Middle frontal gyrus (tissue), 1 donor: Measurements from ENCODE around the gene PIK3R3.

ENCODE experiments used
- DNase-seq: peaks from one replicate; pipeline ENCODE4 v3.0.0-alpha.2; 2015; ENCODE audit warnings: low spot score; ENCODE audit errors: extremely low spot score

The PIK3R3 gene

DNA sequence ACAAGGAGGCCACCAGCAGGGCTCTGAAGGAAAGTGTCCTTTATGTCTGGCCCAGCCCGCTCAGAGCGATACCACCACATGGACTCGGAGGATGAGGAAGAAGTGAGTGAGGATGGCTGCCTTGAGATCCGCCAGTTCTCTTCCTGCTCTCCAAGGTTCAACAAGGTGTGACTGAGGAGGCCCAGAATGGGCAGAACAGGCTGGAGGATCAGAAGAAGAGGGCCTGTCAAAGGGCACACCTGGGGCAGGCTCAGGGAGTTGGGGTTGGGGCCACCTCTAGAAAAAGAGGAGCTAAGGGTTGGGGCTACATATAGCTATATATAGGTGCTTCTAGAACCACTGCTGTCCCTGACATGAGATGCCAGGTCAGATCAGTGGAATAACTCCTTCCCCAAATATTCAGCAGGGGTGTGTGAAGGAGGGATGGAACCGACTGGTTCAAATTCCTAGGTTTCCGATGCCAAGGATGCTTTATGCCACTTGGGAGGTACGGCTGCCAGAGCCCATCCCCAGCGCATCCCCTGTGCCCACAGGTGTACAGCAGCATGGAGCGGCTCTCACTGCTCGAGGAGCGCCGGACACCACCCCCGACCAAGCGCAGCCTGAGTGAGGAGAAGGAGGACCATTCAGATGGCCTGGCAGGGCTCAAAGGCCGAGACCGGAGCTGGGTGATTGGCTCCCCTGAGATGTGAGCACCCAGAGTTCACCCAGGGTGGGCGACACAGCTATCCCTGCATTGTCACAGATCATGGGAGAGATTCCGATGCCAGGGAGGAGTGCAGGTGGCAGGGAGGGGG is 102.2 kb downstream of the PIK3R3 start:
- no peak for DNase-seq

DNA sequence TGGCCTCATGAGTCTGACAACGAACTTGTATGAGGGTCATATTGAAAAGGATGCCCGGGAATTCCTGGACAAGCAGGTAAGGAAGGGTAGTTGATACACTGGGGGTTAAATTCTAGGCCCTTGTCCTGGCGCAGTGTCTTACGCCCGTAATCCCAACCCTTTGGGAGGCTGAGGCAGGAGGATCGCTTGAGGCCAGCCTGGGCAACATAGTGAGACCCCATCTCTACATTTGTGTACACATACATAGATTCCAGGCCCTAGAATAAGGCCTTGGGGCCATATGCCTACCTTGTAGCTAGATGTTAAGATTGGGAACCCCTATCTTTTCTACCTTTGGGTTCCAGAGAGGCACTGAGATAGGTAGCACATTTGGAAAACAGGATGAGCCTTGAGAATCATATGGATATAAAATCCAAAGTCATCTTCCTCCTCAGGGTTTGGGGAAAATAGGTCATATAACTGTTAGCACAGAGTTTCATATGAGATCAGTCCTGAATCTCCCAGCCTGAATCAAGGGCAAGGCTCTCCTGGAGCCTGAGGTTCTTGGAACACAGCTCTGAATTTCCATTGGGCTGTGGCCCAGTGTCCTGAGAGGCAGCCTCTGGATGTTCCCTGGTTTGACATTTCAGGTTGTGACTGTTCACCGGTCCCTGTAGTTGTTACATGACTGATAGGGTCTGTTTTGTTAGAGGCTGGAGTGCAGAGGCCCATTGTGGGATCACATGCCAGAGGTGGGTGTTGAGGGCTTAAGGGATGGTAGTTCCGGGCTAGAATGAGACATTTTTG is 104.4 kb downstream of the PIK3R3 start:
- DNase-seq, result no peak

DNA sequence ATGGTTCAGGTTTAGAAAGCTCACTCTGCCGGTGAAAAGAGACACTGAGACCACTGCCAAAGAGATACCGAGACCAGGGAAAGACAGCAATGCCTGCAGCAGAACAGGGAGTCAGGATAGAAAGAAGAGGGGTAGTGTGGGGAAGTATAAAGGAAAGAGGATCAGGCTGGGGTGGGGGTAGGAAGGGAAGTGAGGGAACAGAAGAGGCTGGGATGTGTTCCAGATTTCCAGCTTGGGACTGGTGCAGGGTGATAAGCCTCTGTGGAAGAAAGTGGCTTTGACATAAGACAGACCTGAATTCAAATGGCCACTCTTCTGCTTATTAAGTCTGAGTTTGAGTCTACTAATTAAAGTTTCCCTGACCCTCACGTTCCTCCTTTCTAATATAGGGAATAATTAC is 105.9 kb downstream of the PIK3R3 start:
- DNase-seq, result no peak

DNA sequence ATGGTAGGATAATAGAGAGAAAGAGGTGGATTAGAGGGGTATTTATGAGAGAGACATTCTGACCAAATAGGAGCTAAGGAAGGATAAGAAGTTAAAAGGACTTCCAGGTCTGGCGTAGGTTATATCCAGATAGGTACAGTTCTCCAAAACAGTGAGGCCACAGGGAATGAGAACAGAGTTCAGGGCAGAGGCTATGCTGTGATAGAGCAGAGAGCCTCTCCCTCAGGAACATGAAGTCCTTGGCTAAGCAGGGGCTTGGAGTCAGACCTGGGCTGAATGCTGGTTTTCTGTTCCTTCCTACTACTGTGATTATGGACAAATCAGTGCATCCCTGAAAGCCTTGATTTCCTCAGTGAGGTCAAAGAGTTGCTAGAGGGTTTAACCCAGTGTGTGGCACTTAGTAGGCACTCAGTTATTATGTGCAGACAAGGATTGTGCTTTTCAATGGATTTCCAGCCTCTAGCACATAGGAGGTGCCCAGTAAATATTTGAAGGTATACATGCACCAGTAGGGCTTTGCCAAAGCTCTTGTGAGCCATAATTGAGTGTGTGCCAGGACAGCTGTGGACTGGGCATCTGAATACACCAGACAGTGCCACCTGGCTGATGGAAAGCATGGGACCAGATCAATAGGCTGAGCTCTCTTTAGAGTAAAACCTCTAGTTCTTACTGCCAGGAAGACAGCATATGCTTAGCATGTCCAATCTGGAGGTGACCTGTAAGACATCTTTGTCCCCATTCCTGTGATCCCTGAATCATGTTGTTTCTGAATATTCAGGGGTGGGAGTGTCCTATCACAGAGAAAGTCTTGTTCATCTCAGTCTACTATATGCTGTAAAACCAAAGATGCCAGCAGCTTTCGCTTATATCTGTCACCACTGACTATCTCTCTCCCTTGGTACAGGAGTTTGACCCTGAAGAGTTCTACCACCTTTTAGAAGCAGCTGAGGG is 111.1 kb downstream of the PIK3R3 start:
- DNase-seq, result no peak

DNA sequence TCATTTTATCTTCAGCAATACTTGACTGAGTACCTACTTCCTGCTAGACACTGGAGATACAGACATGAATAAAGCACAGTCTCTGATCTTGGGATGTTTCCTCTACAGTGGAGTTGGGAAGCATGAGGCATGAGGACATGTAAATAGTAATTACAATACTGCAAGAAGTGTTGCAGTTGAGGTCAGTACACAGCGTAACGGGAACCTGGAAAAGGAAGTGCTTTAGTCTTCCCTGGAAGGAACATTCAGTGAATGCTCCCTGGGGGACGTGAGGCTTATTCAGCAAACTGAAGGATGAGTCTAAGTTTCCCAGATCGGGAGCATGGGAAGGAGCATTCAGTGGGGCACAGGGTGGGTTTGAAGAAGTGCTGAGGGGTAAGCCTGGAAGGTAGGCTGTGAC is 112.4 kb downstream of the PIK3R3 start:
- no peak for DNase-seq

DNA sequence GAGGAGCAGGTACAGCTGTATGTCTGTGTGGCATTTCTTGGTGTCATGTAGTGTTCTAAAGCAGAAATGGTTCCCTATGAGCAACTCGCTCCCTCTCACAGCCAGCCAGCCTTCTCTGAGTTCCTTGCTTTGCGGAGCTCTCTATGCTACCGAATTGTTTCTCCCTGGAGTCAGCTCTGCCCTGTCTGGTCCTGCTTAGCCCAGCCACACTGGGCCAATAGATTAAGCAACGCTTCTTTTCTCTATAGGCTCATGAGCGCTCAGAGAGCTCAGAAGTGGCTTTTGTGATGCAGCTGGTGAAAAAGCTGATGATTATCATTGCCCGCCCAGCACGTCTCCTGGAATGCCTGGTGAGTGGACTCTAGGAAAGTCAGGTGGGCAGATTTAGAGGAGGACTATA is 113.1 kb downstream of the PIK3R3 start:
- no peak for DNase-seq

DNA sequence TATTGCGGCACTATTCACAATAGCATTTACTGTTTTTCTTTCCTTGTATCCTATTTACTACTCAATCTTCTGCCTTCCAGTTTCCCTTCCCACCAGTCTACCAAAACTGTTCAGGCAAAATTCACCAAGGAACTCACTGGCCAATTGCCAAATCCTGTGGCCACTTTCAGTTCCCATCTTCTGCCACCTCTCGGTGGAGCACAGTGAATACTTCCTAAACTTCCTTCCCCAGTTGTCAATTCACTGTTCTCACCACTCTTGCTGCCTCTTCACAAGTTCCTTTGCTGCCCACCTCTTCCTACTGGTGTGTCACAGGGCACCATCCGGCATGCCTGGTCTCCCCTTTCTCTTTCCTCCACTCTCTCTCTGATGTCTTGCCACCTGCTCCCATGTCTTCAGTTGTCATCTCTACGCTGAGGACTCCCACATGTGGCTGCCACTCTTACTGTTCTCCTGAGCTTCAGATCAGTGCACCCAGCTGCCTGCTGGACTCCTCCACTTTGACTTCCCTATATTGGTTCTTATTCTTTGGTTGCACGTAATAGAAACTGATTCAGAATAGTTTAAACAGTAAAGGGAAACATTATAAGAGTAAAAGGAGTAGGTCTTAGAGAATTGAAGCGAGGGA is 114.4 kb downstream of the PIK3R3 start:
- no peak for DNase-seq

DNA sequence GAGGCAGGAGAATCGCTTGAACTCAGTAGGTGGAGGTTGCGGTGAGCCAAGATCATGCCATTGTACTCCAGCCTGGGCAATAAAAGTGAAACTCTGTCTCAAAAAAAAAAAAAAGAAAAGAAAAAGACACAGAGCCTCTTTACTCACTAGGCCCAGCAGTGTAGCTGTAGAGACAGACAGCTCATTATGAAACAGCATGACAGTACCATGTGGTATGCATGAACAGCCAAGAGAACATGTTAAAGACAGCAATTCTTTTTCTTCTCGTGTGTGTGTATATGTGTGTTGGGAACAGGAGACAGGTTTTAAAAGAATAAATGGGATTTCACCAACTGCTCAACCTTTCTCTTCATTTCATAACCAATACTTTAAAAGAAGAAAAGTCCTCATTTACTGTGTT is 118.8 kb downstream of the PIK3R3 start:
- DNase-seq, result no peak

DNA sequence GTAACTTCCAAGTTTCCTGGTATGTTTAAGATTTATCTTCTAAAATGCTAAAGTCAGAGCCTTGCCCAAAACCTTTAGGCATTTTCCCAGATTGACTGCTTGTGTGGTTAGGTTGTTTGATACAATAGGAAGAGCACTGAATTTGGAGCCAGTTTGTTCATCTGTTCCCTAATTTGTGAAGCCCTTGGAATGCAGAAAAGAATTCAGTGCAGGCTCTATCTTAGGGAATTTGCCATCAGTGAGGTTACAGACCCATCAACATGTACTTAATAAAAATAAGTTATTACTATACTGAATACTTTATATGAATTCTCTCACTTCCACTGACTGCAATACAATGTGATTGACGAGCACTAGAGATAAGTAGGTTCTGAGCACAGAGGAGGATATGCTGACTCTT is 120.2 kb downstream of the PIK3R3 start:
- no peak for DNase-seq

DNA sequence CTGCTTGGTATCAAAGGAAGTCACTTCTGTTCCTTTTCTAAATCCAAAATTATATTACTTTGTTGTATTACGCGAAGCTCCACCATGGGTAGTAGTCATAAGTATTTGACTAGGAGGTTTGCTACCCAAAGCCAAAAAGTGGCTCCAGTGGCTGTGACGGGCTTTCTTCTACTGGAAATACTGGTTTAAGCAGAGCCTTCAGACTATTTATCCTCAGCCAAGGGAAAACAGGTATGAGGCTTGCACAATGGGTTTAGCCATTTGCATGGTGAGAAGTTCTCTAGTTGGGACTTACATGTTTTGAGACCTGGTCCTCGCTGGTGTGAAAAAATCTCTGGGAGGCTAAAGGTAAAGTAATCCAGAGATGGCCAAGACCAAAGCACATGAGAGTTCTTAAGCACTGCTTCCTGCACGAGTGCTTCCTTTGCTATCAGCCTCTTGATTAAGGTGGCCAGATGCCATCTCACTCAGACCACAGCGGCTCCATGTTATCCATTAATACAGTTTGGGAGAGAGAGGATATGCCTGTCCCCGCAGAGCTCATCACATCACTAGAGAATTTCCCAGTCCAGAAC is 121.2 kb downstream of the PIK3R3 start:
- DNase-seq, result no peak

DNA sequence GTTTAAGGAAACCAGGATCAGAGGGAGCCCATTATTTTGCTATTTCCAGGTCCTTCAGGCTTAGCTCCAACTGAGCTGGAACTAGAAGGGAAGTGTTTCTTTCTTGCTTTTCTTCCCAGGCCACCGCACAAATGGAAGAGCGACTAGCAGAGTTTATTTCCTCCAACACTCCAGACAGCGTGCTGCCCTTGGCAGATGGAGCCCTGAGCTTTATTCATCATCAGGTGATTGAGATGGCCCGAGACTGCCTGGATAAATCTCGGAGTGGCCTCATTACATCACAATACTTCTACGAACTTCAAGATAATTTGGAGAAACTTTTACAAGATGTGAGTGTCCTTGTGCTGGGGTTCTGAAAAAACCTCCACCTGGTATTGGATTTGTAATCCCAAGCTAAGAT is 121.8 kb downstream of the PIK3R3 start:
- no peak for DNase-seq

DNA sequence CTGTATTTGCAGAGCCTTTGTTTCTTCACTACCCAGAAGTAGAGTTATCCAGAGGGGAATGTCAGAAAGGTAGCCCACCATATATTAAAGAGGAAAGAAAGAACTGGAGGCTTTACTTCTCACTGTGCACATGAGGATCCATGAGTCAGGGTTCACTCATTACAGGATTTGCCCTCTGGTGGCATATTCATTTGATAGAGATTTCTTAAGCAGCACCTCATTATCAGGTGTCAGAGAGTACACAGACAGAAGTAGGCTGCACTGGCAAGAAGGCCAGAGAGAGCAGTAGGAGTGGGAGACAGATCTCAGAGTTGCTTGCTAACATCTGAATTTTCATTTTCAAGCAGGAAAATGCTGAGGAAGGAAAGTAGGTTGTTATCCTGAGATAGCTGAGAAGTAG is 123.8 kb downstream of the PIK3R3 start:
- DNase-seq, result no peak

DNA sequence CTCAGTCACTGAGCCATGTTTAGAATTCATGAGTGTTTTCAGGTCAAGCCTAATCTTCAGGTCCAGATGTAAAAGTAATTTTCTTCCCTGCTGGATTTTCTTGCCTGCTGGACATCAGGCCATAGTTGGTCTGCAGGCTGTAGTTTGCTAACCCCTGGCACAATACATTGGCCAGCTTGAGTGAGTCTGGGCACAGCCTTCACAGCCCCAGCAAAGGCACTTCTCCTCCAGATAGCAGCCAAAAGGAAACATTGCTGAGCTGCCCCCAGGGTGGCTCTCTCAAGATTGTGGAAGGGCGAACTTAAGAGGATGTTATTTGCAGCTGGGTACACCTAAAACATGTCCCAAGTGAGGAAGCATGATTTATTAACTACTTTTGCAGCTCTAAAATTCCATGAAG is 126.8 kb downstream of the PIK3R3 start:
- DNase-seq, result no peak

DNA sequence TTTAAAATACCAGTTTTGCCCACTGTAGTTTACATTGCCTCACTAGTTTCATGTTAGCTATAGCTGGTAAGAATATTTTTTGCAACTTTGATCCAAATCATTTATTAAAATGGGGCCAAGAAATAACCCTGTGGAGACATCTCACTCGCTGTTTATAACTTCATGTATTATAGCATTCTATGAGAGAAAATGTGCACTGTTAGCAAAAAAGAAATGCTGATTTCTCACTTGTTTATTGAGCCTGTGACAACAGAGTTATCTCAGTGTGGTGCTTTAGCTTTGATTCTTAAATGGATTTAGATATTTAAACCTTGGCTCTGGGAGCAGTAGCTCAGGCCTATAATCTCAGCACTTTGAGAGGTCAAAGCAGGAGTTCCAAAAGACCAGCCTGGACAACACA is 127.9 kb downstream of the PIK3R3 start:
- no peak for DNase-seq

DNA sequence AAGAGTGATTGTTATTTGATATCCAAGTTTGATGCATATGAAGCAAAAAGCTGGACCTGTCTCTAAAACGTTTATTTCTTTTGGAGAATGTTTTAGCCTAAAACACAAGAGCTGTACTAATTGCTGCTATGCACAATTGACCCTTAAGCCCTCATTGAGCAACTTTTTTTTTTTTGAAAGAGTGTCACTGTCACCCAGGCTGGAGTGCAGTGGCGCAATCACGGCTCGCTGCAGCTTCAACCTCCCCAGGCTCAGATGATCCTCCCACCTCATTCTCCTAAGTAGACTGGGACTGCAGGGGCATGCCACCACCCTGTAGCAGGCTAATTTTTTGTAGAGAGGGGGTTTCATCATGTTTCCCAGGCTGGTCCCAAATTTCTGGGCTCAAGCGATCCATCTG is 129.1 kb downstream of the PIK3R3 start:
- no peak for DNase-seq

DNA sequence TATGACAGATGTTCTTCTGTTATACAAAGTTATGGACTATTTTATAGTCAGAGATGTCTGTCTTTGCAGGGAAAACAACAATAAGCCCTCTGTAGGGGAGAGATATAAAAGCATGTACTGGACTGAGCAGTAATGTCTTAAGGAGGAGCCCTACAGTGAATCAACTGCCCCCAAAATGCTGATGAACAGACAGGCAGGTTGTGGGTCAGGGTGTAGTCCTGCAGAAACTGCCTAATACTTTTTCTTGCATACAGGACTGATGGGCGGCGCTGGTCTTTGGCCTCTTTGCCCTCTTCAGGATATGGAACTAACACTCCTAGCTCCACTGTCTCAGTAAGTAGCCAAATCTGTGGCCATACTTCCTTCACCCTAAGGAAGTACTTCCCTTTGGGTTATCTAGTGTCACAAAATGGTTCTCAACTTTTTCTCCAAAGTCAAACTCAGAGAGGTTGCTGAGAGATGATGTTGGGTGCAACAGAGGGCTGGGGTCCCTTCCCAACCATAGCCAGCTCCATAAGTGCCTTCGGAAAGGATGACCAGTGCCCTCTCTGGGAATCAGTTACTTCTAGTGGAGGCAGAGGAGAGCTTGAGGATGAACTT is 129.8 kb downstream of the PIK3R3 start:
- no peak for DNase-seq

DNA sequence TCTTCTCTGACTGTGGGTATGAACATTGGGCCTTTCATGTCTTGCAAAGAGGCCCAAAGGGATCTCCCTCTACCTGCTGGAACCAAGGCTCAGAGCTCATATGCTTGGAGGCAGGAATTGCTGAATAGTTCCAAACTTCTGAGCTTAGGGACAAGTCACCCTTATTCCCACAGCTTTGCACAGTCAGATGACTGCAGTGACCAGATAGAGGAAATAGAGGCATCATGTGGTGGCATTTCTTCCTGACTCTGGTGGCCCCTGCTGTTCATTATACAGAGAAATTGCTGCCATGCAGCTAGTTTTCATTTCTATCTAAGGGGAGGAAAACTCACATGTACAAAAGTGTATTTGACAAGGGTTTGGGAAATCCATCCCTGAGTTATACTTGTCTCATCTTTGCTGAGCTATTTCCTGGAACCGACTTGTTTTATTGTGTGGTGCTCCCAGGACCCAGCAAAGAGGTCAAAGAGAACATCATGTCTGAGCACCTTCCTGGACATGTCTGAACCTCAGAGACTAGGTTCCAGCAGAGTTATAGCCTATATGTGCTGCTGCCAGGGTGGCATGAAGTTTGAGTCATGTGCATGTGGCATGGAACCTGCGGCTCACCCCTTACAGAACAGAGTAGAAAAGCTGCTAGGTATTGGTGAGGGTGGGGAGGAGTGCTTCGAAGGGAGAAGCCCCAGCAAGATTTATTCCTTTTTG is 131.2 kb downstream of the PIK3R3 start:
- no peak for DNase-seq

DNA sequence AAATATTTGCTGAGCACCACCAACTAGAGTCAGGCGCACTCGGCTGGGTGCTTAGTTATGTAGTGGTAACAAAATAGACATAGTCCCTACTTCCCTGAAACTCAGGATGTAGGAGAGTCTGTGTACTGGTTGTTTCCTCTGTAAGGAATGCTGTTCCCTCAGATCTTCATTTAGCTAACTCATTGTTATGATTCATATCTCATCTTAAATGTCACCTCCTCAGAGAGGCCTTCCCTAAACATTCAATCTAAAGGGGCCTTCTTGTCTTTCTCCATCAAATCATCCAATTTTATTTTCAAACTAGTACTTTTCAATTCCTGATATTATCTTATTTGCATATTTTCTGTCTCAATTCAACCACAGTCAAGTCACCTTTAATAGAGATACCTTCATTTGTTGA is 132.9 kb downstream of the PIK3R3 start:
- no peak for DNase-seq

DNA sequence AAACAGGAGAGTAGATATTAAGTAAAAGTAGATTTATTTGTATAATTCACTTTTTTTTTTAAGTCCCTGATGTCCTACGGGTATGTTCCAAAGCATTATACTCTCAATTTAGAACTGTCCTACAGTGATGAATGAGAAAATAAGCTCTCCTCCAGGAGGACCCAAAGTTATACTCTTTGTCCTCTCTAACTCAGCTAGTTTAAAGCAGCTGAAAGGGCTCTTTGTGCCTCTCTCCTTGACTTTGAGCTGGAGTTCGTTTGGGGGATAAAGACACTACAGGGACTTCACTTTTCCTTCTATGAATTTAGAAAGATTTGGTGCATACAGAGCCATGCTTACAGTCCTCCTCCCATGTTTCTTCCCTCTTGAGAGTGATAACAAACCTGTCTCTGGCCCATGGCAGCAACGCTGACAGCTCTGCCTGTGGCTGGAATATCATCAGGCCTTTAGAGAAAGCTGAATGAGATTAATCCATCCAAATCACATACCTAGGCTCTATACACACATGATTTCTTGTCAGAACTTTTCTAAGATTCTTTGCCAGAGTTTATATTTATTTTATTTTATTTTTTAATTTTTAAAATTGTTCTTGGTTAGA is 134.3 kb downstream of the PIK3R3 start:
- no peak for DNase-seq

DNA sequence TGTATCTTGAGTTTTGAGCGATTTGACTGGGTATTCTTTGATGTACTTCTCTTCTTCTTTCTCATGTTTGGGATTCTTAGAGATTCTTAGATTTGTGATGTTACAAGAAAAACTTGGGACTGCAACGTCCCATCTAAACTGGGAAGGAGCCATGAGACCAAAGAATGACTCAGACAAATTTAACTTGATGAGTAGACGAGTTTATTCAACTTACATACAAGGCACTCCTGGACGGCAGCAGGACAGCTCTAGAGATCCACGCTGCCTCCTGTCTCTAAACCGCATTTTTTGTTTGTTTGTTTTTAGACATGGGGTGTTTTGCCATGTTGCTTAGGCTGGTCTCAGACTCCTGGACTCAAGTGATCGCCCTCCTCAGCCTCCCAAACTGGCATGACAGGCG is 137.1 kb downstream of the PIK3R3 start:
- DNase-seq, result no peak
